K562 (cell line): ENCODE measurements around the gene MYCL. TPM values are rescaled to one million over a fixed set of nuclear protein-coding genes. Genes with fewer than 3 reads are reported as not detected.

Experiments used
- ESRRB ChIP-seq: fragments of 250-450 bp; sonication (Bioruptor Pico); IDR thresholded peaks from 2 replicates; pipeline ENCODE4 v1.5.0; 2020; ENCODE audit warnings: mild to moderate bottlenecking, moderate library complexity, borderline replicate concordance
- MEF2A ChIP-seq: IDR thresholded peaks from 2 replicates; pipeline ENCODE4 v1.6.1; 2011; ENCODE audit warnings: low read depth, mild to moderate bottlenecking, low read length, moderate library complexity; ENCODE audit not compliant: control insufficient read depth
- MTA2 ChIP-seq: fragments of 450-650 bp; IDR thresholded peaks from 2 replicates; pipeline ENCODE4 v1.6.1; 2016; ENCODE audit warnings: low read depth
- MXI1 ChIP-seq: IDR thresholded peaks from 2 replicates; pipeline ENCODE4 v1.6.1; 2011; ENCODE audit warnings: low read depth, mild to moderate bottlenecking, improper control_type of control experiment, low read length
- NBN ChIP-seq: fragments of 450-650 bp; IDR thresholded peaks from 2 replicates; pipeline ENCODE4 v1.6.1; 2016; ENCODE audit warnings: low read depth, mild to moderate bottlenecking
- PTBP1 ChIP-seq: fragments of 200-400 bp; formaldehyde crosslinking; IDR thresholded peaks from 2 replicates; pipeline ENCODE4 v1.6.1; 2017; ENCODE audit warnings: low read depth, low read length
- SMARCC2 ChIP-seq: fragments of 450-650 bp; IDR thresholded peaks from 2 replicates; pipeline ENCODE4 v1.6.1; 2017; ENCODE audit warnings: antibody characterized with exemption, moderate library complexity, mild to moderate bottlenecking, low read depth
- SRSF1 ChIP-seq: fragments of 200-400 bp; formaldehyde crosslinking; IDR thresholded peaks from 2 replicates; pipeline ENCODE4 v1.6.1; 2017; ENCODE audit warnings: mild to moderate bottlenecking, low read depth, low read length, moderate library complexity
- TAF9B ChIP-seq: fragments of 450-650 bp; IDR thresholded peaks from 2 replicates; pipeline ENCODE4 v1.6.1; 2018; ENCODE audit warnings: mild to moderate bottlenecking; ENCODE audit not compliant: partially characterized antibody
- polyA plus RNA-seq, 8 experiments: library from polyadenylated mRNA; depleted of rRNA in 4 of 8; stranded (reverse) in 5 of 8; unstranded in 3 of 8; fragments of >200 nt; fragmentation: Nextera tagmentation in 2 of 8; fragmentation: Illumina TruSeq in 1 of 8; extraction: Ambion mirVana in 2 of 8; extraction: Trizol in 1 of 8; gene quantifications; 2 replicates each; pipeline versions ENCODE4 v1.2.1 to v1.2.3, GENCODE V29; 2011 to 2014; ENCODE audit warnings: inconsistent platforms in 1 of 8, missing spikeins in 1 of 8
- total RNA-seq, 7 experiments: library from RNA; depleted of rRNA in 6 of 7; stranded (reverse); fragments of >200 nt in 6 of 7; fragmentation: Illumina TruSeq in 2 of 7; extraction: Trizol in 2 of 7; gene quantifications; 2 replicates each; pipeline versions ENCODE4 v1.2.1 to v1.2.3, GENCODE V29; 2011 to 2021; ENCODE audit warnings: low replicate concordance in 1 of 7
- TF ChIP-seq, protein P1 (sequence below), 2 experiments: fragments of 250-450 bp in 1 of 2; fragments of 450-650 bp in 1 of 2; sonication (Bioruptor Pico) in 1 of 2; IDR thresholded peaks; 2 replicates each; pipeline versions ENCODE4 v1.6.1 to v1.8.0; 2016 to 2021; ENCODE audit warnings: mild to moderate bottlenecking in 2 of 2, moderate library complexity in 2 of 2, missing compliant biosample characterization in 1 of 2, missing genetic modification characterization in 1 of 2
- TF ChIP-seq, protein P2 (sequence below): fragments of 250-450 bp; sonication (Bioruptor Pico); IDR thresholded peaks from 2 replicates; pipeline ENCODE4 v1.8.0; 2021; ENCODE audit warnings: moderate library complexity, mild to moderate bottlenecking, inconsistent platforms
- TF ChIP-seq, protein P3 (sequence below): fragments of 250-450 bp; sonication (Bioruptor Pico); IDR thresholded peaks from 2 replicates; pipeline ENCODE4 v1.8.0; 2022; ENCODE audit warnings: moderate library complexity, mild to moderate bottlenecking, inconsistent platforms
- TF ChIP-seq, protein P4 (sequence below), 3 experiments: fragments of 200-800 bp in 1 of 3; sonication (Bioruptor generic) in 1 of 3; sonication (generic) in 1 of 3; formaldehyde crosslinking in 1 of 3; IDR thresholded peaks; 2 replicates each; pipeline versions ENCODE4 v1.6.1 to v1.8.0; 2016 to 2022; ENCODE audit warnings: mild to moderate bottlenecking in 2 of 3, missing compliant biosample characterization in 2 of 3, missing genetic modification characterization in 2 of 3, missing genetic modification reagents in 1 of 3
- TF ChIP-seq, protein P5 (sequence below): fragments of 150-350 bp; conservative IDR thresholded peaks from 2 replicates; pipeline ENCODE4 v1.6.1; 2014; ENCODE audit warnings: low read length
- TF ChIP-seq, protein P6 (sequence below): fragments of 450-650 bp; formaldehyde crosslinking; IDR thresholded peaks from 2 replicates; pipeline ENCODE4 v1.4.0; 2022; ENCODE audit warnings: missing genetic modification characterization

The MYCL gene
- total and polyA plus RNA-seq, 9 of the 15 experiments (the other 6 are each of a cell fraction or from before 2014, with no cell fraction given) = 3.5 to 22.0 (median 12.8) TPM

DNA sequence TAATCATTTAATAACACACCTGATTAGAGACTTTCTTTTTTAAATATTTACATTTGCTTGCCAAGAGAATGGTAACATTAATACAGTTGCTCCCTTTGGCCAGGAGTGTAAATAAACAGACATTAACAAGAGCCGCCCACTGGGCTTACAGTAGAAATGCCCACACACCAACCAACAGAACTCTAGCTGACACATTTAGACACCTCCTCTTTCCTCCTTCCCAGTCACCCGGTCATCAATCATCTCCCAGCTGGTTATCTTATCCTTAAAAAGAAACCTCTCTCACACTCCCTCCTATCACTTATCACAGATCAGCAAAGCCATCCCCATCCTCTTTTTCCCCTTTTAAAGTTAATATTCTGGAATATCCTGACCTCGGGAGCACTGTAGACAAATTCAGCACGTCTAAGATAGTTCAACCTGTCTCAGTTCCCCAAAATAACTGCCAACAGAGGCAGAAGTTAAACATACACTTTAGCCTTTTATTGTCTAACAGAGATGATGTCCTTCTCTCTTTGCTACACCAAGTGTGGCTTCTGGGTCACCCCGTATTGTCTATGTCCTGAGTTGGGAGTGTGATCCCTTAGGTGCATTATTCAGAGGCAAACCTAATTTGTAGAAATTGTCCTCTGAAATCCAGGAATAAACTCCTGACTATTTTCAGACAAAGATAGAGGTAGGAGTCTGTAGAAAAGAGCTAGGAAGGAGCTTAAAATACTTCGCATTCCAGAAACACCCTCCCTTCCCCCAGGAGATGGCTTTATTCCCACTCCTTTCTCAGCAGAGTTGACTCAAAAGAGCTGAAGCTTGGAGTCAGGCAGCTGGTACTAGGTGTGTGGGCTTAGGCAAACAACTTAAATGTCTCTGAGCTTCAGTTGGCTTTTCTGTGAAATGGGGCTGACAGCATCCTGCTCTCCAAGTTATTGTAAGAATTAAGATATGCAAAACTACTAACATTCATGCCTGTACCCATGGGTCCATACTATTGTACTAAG lies 8.8 kb downstream of the MYCL start (continued):
- TF ChIP-seq, protein P1, sequence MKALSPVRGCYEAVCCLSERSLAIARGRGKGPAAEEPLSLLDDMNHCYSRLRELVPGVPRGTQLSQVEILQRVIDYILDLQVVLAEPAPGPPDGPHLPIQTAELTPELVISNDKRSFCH (CRISPR knock-in tag; IDR thresholded peaks at IDR 0.05) = no peak
- TF ChIP-seq, protein P1 (tag; IDR thresholded peaks at IDR 0.05) = no peak
- TF ChIP-seq, protein P2, sequence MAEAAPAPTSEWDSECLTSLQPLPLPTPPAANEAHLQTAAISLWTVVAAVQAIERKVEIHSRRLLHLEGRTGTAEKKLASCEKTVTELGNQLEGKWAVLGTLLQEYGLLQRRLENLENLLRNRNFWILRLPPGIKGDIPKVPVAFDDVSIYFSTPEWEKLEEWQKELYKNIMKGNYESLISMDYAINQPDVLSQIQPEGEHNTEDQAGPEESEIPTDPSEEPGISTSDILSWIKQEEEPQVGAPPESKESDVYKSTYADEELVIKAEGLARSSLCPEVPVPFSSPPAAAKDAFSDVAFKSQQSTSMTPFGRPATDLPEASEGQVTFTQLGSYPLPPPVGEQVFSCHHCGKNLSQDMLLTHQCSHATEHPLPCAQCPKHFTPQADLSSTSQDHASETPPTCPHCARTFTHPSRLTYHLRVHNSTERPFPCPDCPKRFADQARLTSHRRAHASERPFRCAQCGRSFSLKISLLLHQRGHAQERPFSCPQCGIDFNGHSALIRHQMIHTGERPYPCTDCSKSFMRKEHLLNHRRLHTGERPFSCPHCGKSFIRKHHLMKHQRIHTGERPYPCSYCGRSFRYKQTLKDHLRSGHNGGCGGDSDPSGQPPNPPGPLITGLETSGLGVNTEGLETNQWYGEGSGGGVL (CRISPR knock-in tag) = no peak
- TF ChIP-seq, protein P3, sequence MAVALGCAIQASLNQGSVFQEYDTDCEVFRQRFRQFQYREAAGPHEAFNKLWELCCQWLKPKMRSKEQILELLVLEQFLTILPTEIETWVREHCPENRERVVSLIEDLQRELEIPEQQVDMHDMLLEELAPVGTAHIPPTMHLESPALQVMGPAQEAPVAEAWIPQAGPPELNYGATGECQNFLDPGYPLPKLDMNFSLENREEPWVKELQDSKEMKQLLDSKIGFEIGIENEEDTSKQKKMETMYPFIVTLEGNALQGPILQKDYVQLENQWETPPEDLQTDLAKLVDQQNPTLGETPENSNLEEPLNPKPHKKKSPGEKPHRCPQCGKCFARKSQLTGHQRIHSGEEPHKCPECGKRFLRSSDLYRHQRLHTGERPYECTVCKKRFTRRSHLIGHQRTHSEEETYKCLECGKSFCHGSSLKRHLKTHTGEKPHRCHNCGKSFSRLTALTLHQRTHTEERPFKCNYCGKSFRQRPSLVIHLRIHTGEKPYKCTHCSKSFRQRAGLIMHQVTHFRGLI (CRISPR knock-in tag) = no peak; the same call in 1 of the 2 replicates
- TF ChIP-seq NBN = peak; percentile 99
- TF ChIP-seq MTA2 = peak; percentile 98
- TF ChIP-seq ESRRB (CRISPR knock-in tag) = no peak
- no peak; the same call in 1 of the 2 replicates for TF ChIP-seq MXI1
- TF ChIP-seq SRSF1 = no peak
- TF ChIP-seq, protein P4, sequence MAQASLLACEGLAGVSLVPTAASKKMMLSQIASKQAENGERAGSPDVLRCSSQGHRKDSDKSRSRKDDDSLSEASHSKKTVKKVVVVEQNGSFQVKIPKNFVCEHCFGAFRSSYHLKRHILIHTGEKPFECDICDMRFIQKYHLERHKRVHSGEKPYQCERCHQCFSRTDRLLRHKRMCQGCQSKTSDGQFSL (CRISPR knock-in tag; IDR thresholded peaks at IDR 0.05) = no peak
- TF ChIP-seq, protein P4 (tag; IDR thresholded peaks at IDR 0.05) = no peak
- no peak for TF ChIP-seq PTBP1
- peak; percentile 98 for TF ChIP-seq SMARCC2
- TF ChIP-seq, protein P5, sequence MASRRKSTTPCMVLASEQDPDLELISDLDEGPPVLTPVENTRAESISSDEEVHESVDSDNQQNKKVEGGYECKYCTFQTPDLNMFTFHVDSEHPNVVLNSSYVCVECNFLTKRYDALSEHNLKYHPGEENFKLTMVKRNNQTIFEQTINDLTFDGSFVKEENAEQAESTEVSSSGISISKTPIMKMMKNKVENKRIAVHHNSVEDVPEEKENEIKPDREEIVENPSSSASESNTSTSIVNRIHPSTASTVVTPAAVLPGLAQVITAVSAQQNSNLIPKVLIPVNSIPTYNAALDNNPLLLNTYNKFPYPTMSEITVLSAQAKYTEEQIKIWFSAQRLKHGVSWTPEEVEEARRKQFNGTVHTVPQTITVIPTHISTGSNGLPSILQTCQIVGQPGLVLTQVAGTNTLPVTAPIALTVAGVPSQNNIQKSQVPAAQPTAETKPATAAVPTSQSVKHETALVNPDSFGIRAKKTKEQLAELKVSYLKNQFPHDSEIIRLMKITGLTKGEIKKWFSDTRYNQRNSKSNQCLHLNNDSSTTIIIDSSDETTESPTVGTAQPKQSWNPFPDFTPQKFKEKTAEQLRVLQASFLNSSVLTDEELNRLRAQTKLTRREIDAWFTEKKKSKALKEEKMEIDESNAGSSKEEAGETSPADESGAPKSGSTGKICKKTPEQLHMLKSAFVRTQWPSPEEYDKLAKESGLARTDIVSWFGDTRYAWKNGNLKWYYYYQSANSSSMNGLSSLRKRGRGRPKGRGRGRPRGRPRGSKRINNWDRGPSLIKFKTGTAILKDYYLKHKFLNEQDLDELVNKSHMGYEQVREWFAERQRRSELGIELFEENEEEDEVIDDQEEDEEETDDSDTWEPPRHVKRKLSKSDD = no peak
- no peak for TF ChIP-seq TAF9B
- TF ChIP-seq, protein P6, sequence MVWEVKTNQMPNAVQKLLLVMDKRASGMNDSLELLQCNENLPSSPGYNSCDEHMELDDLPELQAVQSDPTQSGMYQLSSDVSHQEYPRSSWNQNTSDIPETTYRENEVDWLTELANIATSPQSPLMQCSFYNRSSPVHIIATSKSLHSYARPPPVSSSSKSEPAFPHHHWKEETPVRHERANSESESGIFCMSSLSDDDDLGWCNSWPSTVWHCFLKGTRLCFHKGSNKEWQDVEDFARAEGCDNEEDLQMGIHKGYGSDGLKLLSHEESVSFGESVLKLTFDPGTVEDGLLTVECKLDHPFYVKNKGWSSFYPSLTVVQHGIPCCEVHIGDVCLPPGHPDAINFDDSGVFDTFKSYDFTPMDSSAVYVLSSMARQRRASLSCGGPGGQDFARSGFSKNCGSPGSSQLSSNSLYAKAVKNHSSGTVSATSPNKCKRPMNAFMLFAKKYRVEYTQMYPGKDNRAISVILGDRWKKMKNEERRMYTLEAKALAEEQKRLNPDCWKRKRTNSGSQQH (CRISPR knock-in tag) = peak; percentile 85
- peak; percentile 50; the same call in 1 of the 2 replicates for TF ChIP-seq MEF2A
